Stimulated activated naive CD4-positive, alpha-beta T cell treated with Interleukin-2 at 50 U/mL for 16 hours (primary cell): Measurements from ENCODE around the gene TLR5.

Experiments
- DNase-seq: peaks from one replicate; lab custom pipeline; 2025; lab: John Stamatoyannopoulos, UW

TLR5 gene

GRCh38 chr1:223150443-223150842, 7.4 kb upstream of the TLR5 start:
- no peak for DNase-seq

GRCh38 chr1:223147873-223148272, 4.8 kb upstream of the TLR5 start:
- DNase-seq, result no peak

GRCh38 chr1:223147409-223147808, 4.4 kb upstream of the TLR5 start:
- DNase-seq, result no peak

GRCh38 chr1:223146745-223147144, 3.7 kb upstream of the TLR5 start:
- no peak for DNase-seq

- no peak for DNase-seq
These were observed 1.9 kb upstream of the TLR5 start for GRCh38 chr1:223144914-223145313.

- DNase-seq, result no peak
These were observed 1.4 kb upstream of the TLR5 start for GRCh38 chr1:223144431-223144830.

GRCh38 chr1:223143537-223144248, 645 bp upstream of the TLR5 start:
- no peak for DNase-seq

GRCh38 chr1:223142269-223142668, 779 bp downstream of the TLR5 start:
- no peak for DNase-seq

- no peak for DNase-seq
These were observed 2.2 kb downstream of the TLR5 start for GRCh38 chr1:223140611-223141405.

- no peak for DNase-seq
These were observed 5.5 kb downstream of the TLR5 start for GRCh38 chr1:223137455-223138085.

GRCh38 chr1:223136086-223136485, 7.0 kb downstream of the TLR5 start:
- DNase-seq, result no peak

- DNase-seq, result no peak
These were observed 7.7 kb downstream of the TLR5 start for GRCh38 chr1:223135176-223135942.

- peak; percentile 59 for DNase-seq
These were observed 9.1 kb downstream of the TLR5 start for GRCh38 chr1:223133824-223134435.

GRCh38 chr1:223133306-223133823, 9.7 kb downstream of the TLR5 start:
- no peak for DNase-seq

- DNase-seq, result peak; percentile 42
These were observed 13.7 kb downstream of the TLR5 start for GRCh38 chr1:223129229-223129901.

GRCh38 chr1:223126741-223127140, 16.3 kb downstream of the TLR5 start:
- no peak for DNase-seq

GRCh38 chr1:223125766-223126165, 17.3 kb downstream of the TLR5 start:
- no peak for DNase-seq

GRCh38 chr1:223123011-223123610, 19.9 kb downstream of the TLR5 start:
- DNase-seq, result no peak

- no peak for DNase-seq
These were observed 24.6 kb downstream of the TLR5 start for GRCh38 chr1:223118418-223118817.

- DNase-seq, result no peak
These were observed 26.1 kb downstream of the TLR5 start for GRCh38 chr1:223116950-223117349.

GRCh38 chr1:223114871-223115270, 28.2 kb downstream of the TLR5 start:
- DNase-seq, result no peak
